CD14-positive monocyte (primary cell): ENCODE data around the gene CUX1. TPM values are rescaled to one million over a fixed set of nuclear protein-coding genes. Genes with fewer than 3 reads are reported as not detected.
"Not testable (repeated sequence)": the region's sequence is repeated elsewhere in the genome, so short reads cannot be mapped to it uniquely, and the experiment has no call there.

Experiments
- DNase-seq, 3 donors: peaks; one replicate each; pipeline ENCODE4 v3.0.0-alpha.2; 2011 to 2022
- H2AFZ ChIP-seq: 2 replicates; pipeline ENCODE4 v1.6.0; 2012; ENCODE audit warnings: mild to moderate bottlenecking, low read depth, low read length, inconsistent platforms; ENCODE audit not compliant: insufficient read depth, poor library complexity, severe bottlenecking
- H3K27ac ChIP-seq, 2 donors: 1 replicate in 1 of 2; 2 replicates in 1 of 2; pipeline ENCODE4 v1.5.1; 2012 to 2013; ENCODE audit warnings: low read length in 2 of 2, control low read depth in 1 of 2, inconsistent platforms in 1 of 2, low read depth in 1 of 2, mild to moderate bottlenecking in 1 of 2
- H3K27me3 ChIP-seq, 2 donors: one replicate each; pipeline versions ENCODE4 v1.6.0 to v1.6.1; 2011 to 2013; ENCODE audit warnings: low read length in 2 of 2; ENCODE audit not compliant: control insufficient read depth in 2 of 2, insufficient read depth in 2 of 2
- H3K36me3 ChIP-seq, 2 donors: replicated peaks in 1 of 2; 1 replicate in 1 of 2; 2 replicates in 1 of 2; pipeline versions ENCODE4 v1.5.1 to v1.6.1; 2012 to 2013; ENCODE audit warnings: low read length in 2 of 2, control low read depth in 1 of 2, inconsistent platforms in 1 of 2, mild to moderate bottlenecking in 1 of 2; ENCODE audit not compliant: insufficient read depth in 2 of 2, control insufficient read depth in 1 of 2
- H3K4me1 ChIP-seq, 2 donors: 1 replicate in 1 of 2; 2 replicates in 1 of 2; pipeline versions ENCODE4 v1.5.1 to v1.6.1; 2012 to 2013; ENCODE audit warnings: low read length in 2 of 2, control low read depth in 1 of 2, inconsistent platforms in 1 of 2, mild to moderate bottlenecking in 1 of 2, moderate library complexity in 1 of 2; ENCODE audit not compliant: insufficient read depth in 2 of 2, control insufficient read depth in 1 of 2
- H3K4me2 ChIP-seq: replicated peaks from 2 replicates; pipeline ENCODE3; 2012; ENCODE audit warnings: low read length, moderate library complexity, mild to moderate bottlenecking; ENCODE audit not compliant: poor library complexity, severe bottlenecking; ENCODE audit errors: extremely low read depth
- H3K4me3 ChIP-seq, 3 experiments: fragments of 200-600 bp in 1 of 3; sonication (generic) in 1 of 3; replicated peaks in 1 of 3; 1 replicate in 2 of 3; 2 replicates in 1 of 3; pipeline ENCODE4 v1.5.1; 2011 to 2013; ENCODE audit warnings: low read length in 3 of 3, mild to moderate bottlenecking in 3 of 3, control low read depth in 2 of 3, low read depth in 2 of 3, inconsistent platforms in 1 of 3, moderate library complexity in 1 of 3
- H3K79me2 ChIP-seq: 2 replicates; pipeline ENCODE4 v1.6.0; 2012; ENCODE audit warnings: mild to moderate bottlenecking, control low read depth, inconsistent platforms, low read length, moderate library complexity; ENCODE audit not compliant: insufficient read depth
- H3K9ac ChIP-seq: 2 replicates; pipeline ENCODE4 v1.6.0; 2017; ENCODE audit warnings: low read length, mild to moderate bottlenecking; ENCODE audit not compliant: insufficient read depth, poor library complexity, severe bottlenecking
- H3K9me3 ChIP-seq, 2 donors: replicated peaks in 1 of 2; 1 replicate in 1 of 2; 2 replicates in 1 of 2; pipeline versions ENCODE4 v1.5.1 to v1.6.1; 2012 to 2013; ENCODE audit warnings: low read length in 2 of 2, control low read depth in 1 of 2; ENCODE audit not compliant: control insufficient read depth in 1 of 2, insufficient read depth in 1 of 2
- H4K20me1 ChIP-seq: 2 replicates; pipeline ENCODE4 v1.6.0; 2012; ENCODE audit warnings: mild to moderate bottlenecking, low read length, control low read depth, moderate library complexity; ENCODE audit not compliant: insufficient read depth
- H3K27ac Mint-ChIP-seq, 7 donors: one replicate each; pipeline ENCODE4 v1.8.0; 2020; ENCODE audit warnings: mild to moderate bottlenecking in 7 of 7, mixed read lengths in 7 of 7, moderate library complexity in 6 of 7, inconsistent platforms in 2 of 7
- H3K27me3 Mint-ChIP-seq, 3 donors: one replicate each; pipeline ENCODE4 v1.8.0; 2021 to 2022; ENCODE audit warnings: low read depth in 3 of 3, mild to moderate bottlenecking in 3 of 3, mixed read lengths in 3 of 3, moderate library complexity in 3 of 3, inconsistent platforms in 1 of 3
- H3K36me3 Mint-ChIP-seq, 2 donors: one replicate each; pipeline ENCODE4 v1.8.0; 2020; ENCODE audit warnings: mixed read lengths in 2 of 2, inconsistent platforms in 1 of 2, mild to moderate bottlenecking in 1 of 2
- H3K4me1 Mint-ChIP-seq: one replicate; pipeline ENCODE4 v1.8.0; 2020; ENCODE audit warnings: mild to moderate bottlenecking, mixed read lengths
- H3K4me3 Mint-ChIP-seq, 2 donors: one replicate each; pipeline ENCODE4 v1.8.0; 2020; ENCODE audit warnings: mild to moderate bottlenecking in 2 of 2, mixed read lengths in 2 of 2, moderate library complexity in 1 of 2
- H3K9me3 Mint-ChIP-seq, 7 donors: one replicate each; pipeline ENCODE4 v1.8.0; 2020 to 2022; ENCODE audit warnings: mixed read lengths in 7 of 7, mild to moderate bottlenecking in 6 of 7, moderate library complexity in 6 of 7, inconsistent platforms in 2 of 7
- CTCF ChIP-seq: fragments of 200-600 bp; IDR thresholded peaks from one replicate; pipeline ENCODE4 v1.8.0; 2022; ENCODE audit warnings: antibody characterized with exemption, mild to moderate bottlenecking
- WGBS: methylation state at CpG from one replicate; pipeline ENCODE4 v1.1.5; 2013; ENCODE audit warnings: missing lambda C conversion rate; ENCODE audit not compliant: insufficient coverage; 5-methylcytosine and 5-hydroxymethylcytosine counted together
- intact Hi-C, 2 donors: fragments of 100-400 bp; cut with micrococcal nuclease; formaldehyde crosslinking; loops; one replicate each; pipeline versions ENCODE4 v1.15.0 to v1.15.1; 2023
- polyA plus RNA-seq, 3 donors: library from polyadenylated mRNA; depleted of rRNA in 1 of 3; unstranded in 2 of 3; stranded (reverse) in 1 of 3; fragments of 300-500 nt in 2 of 3; fragments of >200 nt in 1 of 3; fragmentation: Illumina TruSeq in 2 of 3; gene quantifications; 1 replicate in 2 of 3; 2 replicates in 1 of 3; pipeline ENCODE4 v1.2.3, GENCODE V29; 2012 to 2021

Gene CUX1
- polyA plus RNA-seq, 3 donors: 17.6 to 38.0 (median 28.0) TPM

GRCh38 chr7:101929256-101929655 lies 111.8 kb downstream of the CUX1 start:
- peaks cover 98% of the 10 kb centered on the region for H3K79me2 ChIP-seq
- peaks cover 6 to 37% of the 10 kb centered on the region in 2 donors for H3K36me3 ChIP-seq
- H3K27me3 Mint-ChIP-seq: no peaks in the 10 kb centered on the region
- TF ChIP-seq CTCF: no peak
- H3K4me2 ChIP-seq: no peak overlapping the region
- no peak overlapping the region for H3K27ac Mint-ChIP-seq
- H3K36me3 Mint-ChIP-seq: peaks cover 18 to 31% of the 10 kb centered on the region in 2 donors
- H3K4me1 ChIP-seq: no peaks in the 10 kb centered on the region
- no peaks in the 10 kb centered on the region for H3K27me3 ChIP-seq
- H3K4me3 ChIP-seq: no peak overlapping the region
- H4K20me1 ChIP-seq: peaks cover 99% of the 10 kb centered on the region
- no peak for DNase-seq
- no peaks in the 10 kb centered on the region for H3K9me3 Mint-ChIP-seq
- intact Hi-C loops: no loop called here
- no peaks in the 10 kb centered on the region for H3K9me3 ChIP-seq
- peaks cover 17% of the 10 kb centered on the region for H3K4me1 Mint-ChIP-seq
- H3K27ac ChIP-seq: no peak overlapping the region
- no peak overlapping the region for H3K4me3 Mint-ChIP-seq
- WGBS: no CpG with 5 or more reads among the region's 4 CpGs
- no peak overlapping the region for H3K9ac ChIP-seq
- H2AFZ ChIP-seq: no peak overlapping the region

GRCh38 chr7:101929911-101930310 lies 112.5 kb downstream of the CUX1 start:
- no CpG with 5 or more reads among the region's 6 CpGs for WGBS
- H3K27ac ChIP-seq, H3K9me3 Mint-ChIP-seq, H3K4me2 ChIP-seq, H3K9me3 ChIP-seq, H3K9ac ChIP-seq, H3K4me1 ChIP-seq, H3K27me3 ChIP-seq, DNase-seq, H3K4me3 ChIP-seq, H3K4me3 Mint-ChIP-seq, intact Hi-C loops, H3K27me3 Mint-ChIP-seq, H2AFZ ChIP-seq: not testable (repeated sequence)
- H3K4me1 Mint-ChIP-seq: peaks cover 17% of the 10 kb centered on the region
- peaks cover 6 to 35% of the 10 kb centered on the region in 2 donors for H3K36me3 ChIP-seq
- H3K79me2 ChIP-seq: peaks cover 98% of the 10 kb centered on the region
- H3K36me3 Mint-ChIP-seq: peaks cover 16 to 34% of the 10 kb centered on the region in 2 donors
- peak overlapping the region in 2 of 7 donors; percentile 0 to 6 for H3K27ac Mint-ChIP-seq
- peaks cover 99% of the 10 kb centered on the region for H4K20me1 ChIP-seq
